HG03196 (cell line): ENCODE measurements around the gene RMDN3.

Source experiments
- ATAC-seq: cut with Tn5 transposase; IDR thresholded peaks from one replicate; pipeline ENCODE4 v1.9.1; 2021; ENCODE audit not compliant: unreplicated experiment

The RMDN3 gene

DNA sequence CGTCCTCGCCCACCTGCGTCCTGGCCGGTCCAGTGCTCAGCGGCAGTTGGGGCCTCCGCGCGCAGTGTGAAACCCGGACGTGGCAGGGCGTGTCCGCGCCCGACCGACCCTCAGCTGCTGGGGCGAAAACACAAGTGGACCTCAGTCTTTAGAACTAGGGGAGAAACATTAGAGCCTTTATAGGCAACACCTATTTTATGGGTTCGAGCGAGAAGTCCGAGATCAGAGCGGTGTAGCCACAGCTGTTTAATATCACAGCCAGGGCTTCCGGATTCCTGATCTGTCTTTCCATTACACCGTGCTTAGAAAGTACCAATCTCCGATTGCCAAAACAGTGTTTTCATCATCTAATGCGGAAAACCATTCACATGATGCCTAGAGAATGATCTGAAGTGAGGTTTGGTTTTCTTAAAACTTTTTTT lies 59.6 kb downstream of the RMDN3 start:
- ATAC-seq = peak; percentile 41

DNA sequence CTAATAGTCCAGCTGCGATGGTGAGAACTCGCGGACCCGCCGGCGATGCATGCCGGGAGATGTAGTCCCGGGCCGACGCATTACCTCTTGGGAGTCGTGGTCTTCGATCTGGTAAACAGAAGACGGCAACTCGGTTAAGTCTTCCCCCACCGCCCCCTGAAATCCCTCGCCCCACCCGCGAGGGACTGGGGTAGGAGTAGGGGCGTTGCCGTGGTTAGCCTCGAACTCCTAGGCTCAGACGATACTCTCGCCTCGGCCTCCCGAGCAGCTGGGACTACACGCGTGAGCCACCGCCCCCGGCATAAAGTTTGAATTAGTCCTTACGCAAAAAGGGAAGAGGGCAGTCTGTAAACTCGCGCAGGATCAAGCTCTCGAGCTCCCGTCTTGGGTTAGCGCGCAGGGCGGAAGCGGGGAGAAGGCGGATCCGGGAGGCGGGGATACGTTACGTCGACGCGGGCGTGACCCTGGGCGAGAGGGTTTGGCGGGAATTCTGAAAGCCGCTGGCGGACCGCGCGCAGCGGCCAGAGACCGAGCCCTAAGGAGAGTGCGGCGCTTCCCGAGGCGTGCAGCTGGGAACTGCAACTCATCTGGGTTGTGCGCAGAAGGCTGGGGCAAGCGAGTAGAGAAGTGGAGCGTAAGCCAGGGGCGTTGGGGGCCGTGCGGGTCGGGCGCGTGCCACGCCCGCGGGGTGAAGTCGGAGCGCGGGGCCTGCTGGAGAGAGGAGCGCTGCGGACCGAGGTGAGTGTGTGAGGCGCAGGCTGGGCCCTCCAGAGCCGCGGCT lies 60.2 kb downstream of the RMDN3 start, which contains the start of gene RAD51:
Gene RAD51, plus strand, starts transcription at position 487 of the 781 bp plus-strand sequence. CDS start 3,585 bp downstream, outside the sequence.
- ATAC-seq = peak; percentile 79

DNA sequence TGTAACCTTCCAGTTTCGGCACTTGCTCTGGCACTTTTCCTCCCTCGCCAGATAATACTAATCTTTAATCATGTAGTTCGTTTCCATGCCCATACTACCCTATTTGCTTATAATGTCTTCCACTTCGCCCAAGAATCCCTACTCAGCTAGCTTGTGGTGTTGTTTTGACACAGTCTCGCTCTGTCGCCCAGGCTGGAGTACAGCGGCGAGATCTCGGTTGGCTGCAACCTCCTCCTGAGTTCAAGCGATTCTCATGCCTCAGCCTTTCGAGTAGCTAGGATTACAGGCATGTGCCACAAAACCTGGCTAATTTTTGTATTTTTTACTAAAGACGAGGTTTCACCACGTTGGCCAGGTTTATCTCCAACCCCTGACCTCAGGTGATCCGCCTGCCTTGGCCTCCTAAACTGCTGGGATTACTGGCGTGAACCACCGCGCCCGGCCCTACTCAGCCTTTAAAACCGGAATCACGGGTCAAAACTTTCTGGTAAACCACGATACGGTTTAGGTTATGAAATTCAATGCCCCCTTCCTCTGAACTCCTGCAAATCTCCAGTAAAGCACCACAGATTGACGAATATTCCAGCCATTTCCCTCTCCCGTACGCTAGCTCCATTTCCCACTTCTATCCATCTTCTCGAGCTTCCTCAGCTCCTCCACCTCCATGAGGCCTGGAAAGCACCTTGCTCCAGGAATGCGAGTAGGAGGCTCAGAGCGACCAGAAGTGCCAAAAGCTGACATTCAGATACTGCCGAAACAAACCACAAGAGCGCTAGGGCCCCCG lies 61.0 kb downstream of the RMDN3 start:
- ATAC-seq = peak; percentile 19

DNA sequence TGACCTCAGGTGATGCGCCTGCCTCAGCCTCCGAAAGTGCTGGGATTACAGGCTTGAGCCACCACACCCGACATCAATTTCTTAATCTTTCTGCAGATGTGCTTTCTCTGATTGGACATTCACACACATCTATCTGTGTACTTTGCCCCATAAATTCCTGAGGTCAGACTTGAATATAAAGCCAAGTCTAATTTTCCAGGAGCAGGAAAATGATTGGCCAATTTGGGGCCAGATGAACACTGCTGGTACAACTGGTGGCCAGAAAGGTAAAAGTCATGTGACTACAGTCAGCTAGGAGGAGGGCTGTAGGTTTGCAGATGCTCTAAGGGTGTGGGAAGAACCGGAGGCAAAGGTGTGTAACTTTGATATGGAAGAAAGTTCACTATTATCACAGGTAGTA lies 63.3 kb downstream of the RMDN3 start:
- ATAC-seq = no peak

DNA sequence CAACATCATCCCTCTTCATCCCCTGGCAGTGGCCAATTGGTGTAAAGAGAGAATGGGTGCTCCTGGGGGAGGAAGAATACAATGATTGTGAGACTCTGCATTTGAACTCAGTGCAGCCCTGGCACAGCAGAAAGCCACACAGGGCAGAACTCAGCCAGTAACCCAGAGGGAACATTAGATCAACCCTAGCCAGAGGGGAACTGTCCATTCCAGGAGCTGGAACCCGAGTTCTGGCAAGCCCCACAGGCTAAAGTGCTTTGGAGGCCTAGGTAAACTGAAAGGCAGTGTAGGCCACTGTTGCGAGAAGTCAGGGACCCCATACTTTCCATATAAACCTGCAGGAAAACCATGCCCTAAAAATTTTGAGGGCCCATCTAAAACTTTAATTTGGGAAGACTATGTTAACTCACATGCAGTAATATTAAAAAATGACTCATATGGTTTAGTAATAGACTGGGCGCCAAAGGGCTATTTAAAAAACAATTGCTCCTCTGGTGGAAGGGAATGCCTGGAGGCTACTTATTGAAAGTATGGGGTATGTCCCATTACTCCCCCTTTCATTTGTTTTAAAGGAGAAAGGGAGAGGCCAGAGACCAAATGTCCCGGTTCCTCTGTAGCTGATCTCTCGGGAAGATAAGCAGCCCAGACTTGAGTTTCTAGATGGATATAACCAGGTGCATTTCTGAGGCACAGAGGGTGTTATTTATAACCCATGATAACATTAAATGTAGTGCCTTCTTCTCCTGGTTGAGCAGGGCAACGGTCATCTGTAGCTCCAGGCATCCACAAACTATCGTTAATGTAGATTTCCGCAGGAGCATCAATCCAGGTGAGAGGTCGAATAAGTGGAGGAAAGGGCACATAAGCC lies 65.9 kb downstream of the RMDN3 start:
- no peak for ATAC-seq
